Fibroblast of lung (primary cell): ENCODE data around the gene ANGPTL3.

Experiments used
- EZH2 ChIP-seq: IDR thresholded peaks from 2 replicates; pipeline ENCODE4 v1.5.1; 2012; ENCODE audit warnings: low read length, control low read depth, mild to moderate bottlenecking; ENCODE audit errors: missing control alignments
- TF ChIP-seq, protein P1 (sequence below), 2 donors: IDR thresholded peaks in 1 of 2; conservative IDR thresholded peaks in 1 of 2; 1 replicate in 1 of 2; 2 replicates in 1 of 2; pipeline ENCODE4 v1.5.1; 2011 to 2012; ENCODE audit warnings: low read length in 2 of 2, control low read depth in 1 of 2, inconsistent platforms in 1 of 2, low read depth in 1 of 2, mild to moderate bottlenecking in 1 of 2

DNA sequence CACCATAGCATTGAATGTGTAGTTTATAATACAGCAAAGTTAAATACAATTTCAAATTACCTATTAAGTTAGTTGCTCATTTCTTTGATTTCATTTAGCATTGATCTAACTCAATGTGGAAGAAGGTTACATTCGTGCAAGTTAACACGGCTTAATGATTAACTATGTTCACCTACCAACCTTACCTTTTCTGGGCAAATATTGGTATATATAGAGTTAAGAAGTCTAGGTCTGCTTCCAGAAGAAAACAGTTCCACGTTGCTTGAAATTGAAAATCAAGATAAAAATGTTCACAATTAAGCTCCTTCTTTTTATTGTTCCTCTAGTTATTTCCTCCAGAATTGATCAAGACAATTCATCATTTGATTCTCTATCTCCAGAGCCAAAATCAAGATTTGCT lies at the start of gene ANGPTL3:
- TF ChIP-seq, protein P1, sequence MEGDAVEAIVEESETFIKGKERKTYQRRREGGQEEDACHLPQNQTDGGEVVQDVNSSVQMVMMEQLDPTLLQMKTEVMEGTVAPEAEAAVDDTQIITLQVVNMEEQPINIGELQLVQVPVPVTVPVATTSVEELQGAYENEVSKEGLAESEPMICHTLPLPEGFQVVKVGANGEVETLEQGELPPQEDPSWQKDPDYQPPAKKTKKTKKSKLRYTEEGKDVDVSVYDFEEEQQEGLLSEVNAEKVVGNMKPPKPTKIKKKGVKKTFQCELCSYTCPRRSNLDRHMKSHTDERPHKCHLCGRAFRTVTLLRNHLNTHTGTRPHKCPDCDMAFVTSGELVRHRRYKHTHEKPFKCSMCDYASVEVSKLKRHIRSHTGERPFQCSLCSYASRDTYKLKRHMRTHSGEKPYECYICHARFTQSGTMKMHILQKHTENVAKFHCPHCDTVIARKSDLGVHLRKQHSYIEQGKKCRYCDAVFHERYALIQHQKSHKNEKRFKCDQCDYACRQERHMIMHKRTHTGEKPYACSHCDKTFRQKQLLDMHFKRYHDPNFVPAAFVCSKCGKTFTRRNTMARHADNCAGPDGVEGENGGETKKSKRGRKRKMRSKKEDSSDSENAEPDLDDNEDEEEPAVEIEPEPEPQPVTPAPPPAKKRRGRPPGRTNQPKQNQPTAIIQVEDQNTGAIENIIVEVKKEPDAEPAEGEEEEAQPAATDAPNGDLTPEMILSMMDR (conservative IDR thresholded peaks at IDR 0.05 in 1 of 2, IDR thresholded peaks at IDR 0.05 in 1 of 2; ENCODE audit: low read depth in 1 of 2, low read length in 2 of 2): no peak
- TF ChIP-seq EZH2: no peak
